SU-DHL-6 (cell line): ENCODE data around the gene KIF5C.

ENCODE experiments used
- H2AFZ ChIP-seq: fragments of 200-600 bp; sonication (generic); 2 replicates; pipeline ENCODE4 v1.6.1; 2014; ENCODE audit warnings: low read depth, mild to moderate bottlenecking, moderate library complexity, mixed read lengths, antibody characterized with exemption, low read length; ENCODE audit not compliant: severe bottlenecking
- H3F3A ChIP-seq: fragments of 200-600 bp; shearing (Covaris generic); 2 replicates; pipeline ENCODE4 v1.6.0; 2016; ENCODE audit warnings: antibody characterized with exemption, mild to moderate bottlenecking; ENCODE audit not compliant: insufficient read depth
- H3K27ac ChIP-seq: fragments of 200-600 bp; sonication (generic); 2 replicates; pipeline ENCODE4 v1.5.1; 2016; ENCODE audit warnings: low read depth, mild to moderate bottlenecking, low read length, moderate library complexity, mixed read lengths
- H3K27me3 ChIP-seq: fragments of 200-600 bp; sonication (generic), shearing (Covaris generic); 2 replicates; pipeline ENCODE4 v1.6.0; 2014; ENCODE audit warnings: mild to moderate bottlenecking, low read length
- H3K36me3 ChIP-seq: fragments of 200-600 bp; sonication (generic); 2 replicates; pipeline ENCODE4 v1.6.1; 2014; ENCODE audit warnings: mild to moderate bottlenecking, low read length, mixed read lengths
- H3K4me2 ChIP-seq: fragments of 300-600, 200-600 bp; shearing (Covaris generic), sonication (generic); 2 replicates; pipeline ENCODE4 v1.6.0; 2014; ENCODE audit warnings: low read length, low read depth, mild to moderate bottlenecking; ENCODE audit not compliant: poor library complexity, severe bottlenecking
- H3K4me3 ChIP-seq: fragments of 200-600 bp; sonication (generic); 2 replicates; pipeline ENCODE4 v1.5.1; 2014; ENCODE audit warnings: antibody characterized with exemption, low read length, mild to moderate bottlenecking, mixed read lengths; ENCODE audit not compliant: insufficient read depth, poor library complexity, severe bottlenecking
- H3K79me2 ChIP-seq: fragments of 200-600 bp; sonication (generic); 2 replicates; pipeline ENCODE4 v1.6.1; 2014; ENCODE audit warnings: mild to moderate bottlenecking, low read length, moderate library complexity; ENCODE audit not compliant: insufficient read depth
- H3K9ac ChIP-seq: fragments of 200-600 bp; sonication (generic); 2 replicates; pipeline ENCODE4 v1.7.0; 2014; ENCODE audit warnings: mild to moderate bottlenecking, low read length
- H3K9me2 ChIP-seq: fragments of 200-600 bp; sonication (generic); replicated peaks from 2 replicates; pipeline ENCODE4 v1.6.1; 2014; ENCODE audit warnings: low read length; ENCODE audit not compliant: insufficient read depth
- H3K9me3 ChIP-seq: fragments of 200-600 bp; sonication (generic); 2 replicates; pipeline ENCODE4 v1.6.1; 2014; ENCODE audit warnings: low read length, mixed read lengths; ENCODE audit not compliant: insufficient read depth
- H4K20me1 ChIP-seq: fragments of 200-600 bp; sonication (generic); 2 replicates; pipeline ENCODE4 v1.6.1; 2014; ENCODE audit warnings: low read depth, mild to moderate bottlenecking, antibody characterized with exemption, low read length, moderate library complexity, mixed read lengths
- EZH2phosphoT487 ChIP-seq: fragments of 200-600 bp; sonication (generic), shearing (Covaris generic); conservative IDR thresholded peaks from 2 replicates; pipeline ENCODE4 v1.6.1; 2018; ENCODE audit warnings: mild to moderate bottlenecking, antibody characterized with exemption, low read length, moderate library complexity, mixed read lengths
- TF ChIP-seq, protein P1 (sequence below): fragments of 200-600 bp; sonication (generic); IDR thresholded peaks from one replicate; pipeline ENCODE4 v1.5.1; 2017; ENCODE audit warnings: antibody characterized with exemption, mild to moderate bottlenecking, low read length, moderate library complexity; ENCODE audit not compliant: insufficient read depth, poor library complexity, severe bottlenecking

The KIF5C gene

DNA sequence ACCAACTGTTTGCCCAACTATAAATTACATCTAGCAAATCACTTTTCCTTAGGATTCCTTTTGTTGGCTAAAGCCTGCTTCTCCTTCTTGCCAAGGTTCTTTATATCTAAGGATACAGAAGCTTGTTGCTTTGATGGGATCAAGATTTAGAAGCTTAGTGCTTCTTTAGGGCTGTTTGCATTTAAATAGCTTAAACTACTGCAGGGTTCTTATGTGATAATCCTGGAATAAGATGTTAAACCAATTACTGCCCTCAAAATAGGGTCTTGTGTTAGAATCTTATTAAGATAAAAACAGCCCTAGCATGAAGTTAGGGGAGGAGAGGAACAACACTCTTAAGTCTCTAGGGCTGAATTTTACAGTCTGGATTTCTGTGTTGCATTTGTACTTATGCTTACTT lies 64.2 kb downstream of the KIF5C start:
- no peaks in the 10 kb centered on the region for H3K79me2 ChIP-seq
- H2AFZ ChIP-seq, result no peak overlapping the region
- no peaks in the 10 kb centered on the region for H3K9me2 ChIP-seq
- H3K27ac ChIP-seq, result no peak overlapping the region
- H3K9ac ChIP-seq, result no peak overlapping the region
- no peaks in the 10 kb centered on the region for H3K36me3 ChIP-seq
- no peak overlapping the region for H3K4me3 ChIP-seq
- no peak for TF ChIP-seq EZH2phosphoT487
- TF ChIP-seq, protein P1, sequence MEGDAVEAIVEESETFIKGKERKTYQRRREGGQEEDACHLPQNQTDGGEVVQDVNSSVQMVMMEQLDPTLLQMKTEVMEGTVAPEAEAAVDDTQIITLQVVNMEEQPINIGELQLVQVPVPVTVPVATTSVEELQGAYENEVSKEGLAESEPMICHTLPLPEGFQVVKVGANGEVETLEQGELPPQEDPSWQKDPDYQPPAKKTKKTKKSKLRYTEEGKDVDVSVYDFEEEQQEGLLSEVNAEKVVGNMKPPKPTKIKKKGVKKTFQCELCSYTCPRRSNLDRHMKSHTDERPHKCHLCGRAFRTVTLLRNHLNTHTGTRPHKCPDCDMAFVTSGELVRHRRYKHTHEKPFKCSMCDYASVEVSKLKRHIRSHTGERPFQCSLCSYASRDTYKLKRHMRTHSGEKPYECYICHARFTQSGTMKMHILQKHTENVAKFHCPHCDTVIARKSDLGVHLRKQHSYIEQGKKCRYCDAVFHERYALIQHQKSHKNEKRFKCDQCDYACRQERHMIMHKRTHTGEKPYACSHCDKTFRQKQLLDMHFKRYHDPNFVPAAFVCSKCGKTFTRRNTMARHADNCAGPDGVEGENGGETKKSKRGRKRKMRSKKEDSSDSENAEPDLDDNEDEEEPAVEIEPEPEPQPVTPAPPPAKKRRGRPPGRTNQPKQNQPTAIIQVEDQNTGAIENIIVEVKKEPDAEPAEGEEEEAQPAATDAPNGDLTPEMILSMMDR, result no peak
- no peak overlapping the region for H3K4me2 ChIP-seq
- no peaks in the 10 kb centered on the region for H3F3A ChIP-seq
- no peaks in the 10 kb centered on the region for H3K27me3 ChIP-seq
- no peaks in the 10 kb centered on the region for H3K9me3 ChIP-seq
- H4K20me1 ChIP-seq, result no peaks in the 10 kb centered on the region

DNA sequence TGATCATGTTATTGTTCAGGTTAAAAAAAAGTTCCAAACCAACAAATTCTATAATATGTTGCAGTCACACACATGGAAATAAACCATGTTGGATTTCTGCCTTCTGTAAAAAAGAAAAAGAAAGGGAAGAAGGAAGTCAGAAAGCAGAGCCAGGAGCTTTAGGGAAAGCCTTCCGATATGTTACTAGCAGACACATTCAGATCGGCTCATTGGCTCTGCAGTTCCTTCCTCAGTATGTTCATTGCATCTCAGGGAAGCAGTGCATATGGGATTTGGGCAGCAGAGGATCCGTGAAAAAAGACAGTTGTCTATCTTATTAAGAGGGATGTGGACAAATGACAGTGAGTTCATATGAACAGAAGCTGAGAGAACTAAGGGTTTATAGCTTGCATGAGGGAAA lies 68.1 kb downstream of the KIF5C start:
- H3K79me2 ChIP-seq, result no peaks in the 10 kb centered on the region

DNA sequence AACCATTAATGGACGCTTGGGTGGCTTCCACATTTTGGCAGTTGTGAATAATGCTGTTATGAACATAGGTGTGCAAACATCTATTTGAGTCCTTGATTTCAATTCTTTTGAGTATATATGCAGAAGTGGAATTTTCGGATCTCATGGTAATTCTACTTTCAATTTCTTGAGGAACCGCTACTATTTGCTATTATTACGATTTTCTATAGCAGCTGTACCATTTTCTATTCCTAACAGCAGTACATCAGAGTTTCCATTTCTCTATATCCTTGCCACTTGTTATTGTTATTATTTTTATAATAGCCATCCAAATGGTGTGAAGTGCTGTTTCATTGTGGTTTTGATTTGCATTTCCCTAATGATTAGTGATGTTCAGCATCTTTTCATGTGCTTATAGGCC lies 69.5 kb downstream of the KIF5C start:
- Histone ChIP-seq H3K9me3 (no peaks in the 10 kb centered on the region), H3K4me2 (no peak overlapping the region), H3K9me2 (no peaks in the 10 kb centered on the region), H3K79me2 (no peaks in the 10 kb centered on the region), H3K27me3 (no peaks in the 10 kb centered on the region), H3K4me3 (no peak overlapping the region), H4K20me1 (no peaks in the 10 kb centered on the region), H3K36me3 (no peaks in the 10 kb centered on the region), H3K27ac (no peak overlapping the region), H3F3A (no peaks in the 10 kb centered on the region), H2AFZ (no peak overlapping the region), H3K9ac (no peak overlapping the region)
- TF ChIP-seq, protein P1, result no peak
- TF ChIP-seq EZH2phosphoT487, result no peak

More for the DNA sequence above, 68.1 kb downstream of the KIF5C start:
- H3K9me2 ChIP-seq, result no peaks in the 10 kb centered on the region
- no peaks in the 10 kb centered on the region for H3K36me3 ChIP-seq
- H3K4me2 ChIP-seq, result no peak overlapping the region
- H3F3A ChIP-seq, result no peaks in the 10 kb centered on the region
- no peak overlapping the region for H3K27ac ChIP-seq
- H3K9ac ChIP-seq, result no peak overlapping the region
- H4K20me1 ChIP-seq, result no peaks in the 10 kb centered on the region
- H3K27me3 ChIP-seq, result no peaks in the 10 kb centered on the region
- H2AFZ ChIP-seq, result no peak overlapping the region
- H3K9me3 ChIP-seq, result no peaks in the 10 kb centered on the region
- no peak overlapping the region for H3K4me3 ChIP-seq
- TF ChIP-seq, protein P1, result no peak
- TF ChIP-seq EZH2phosphoT487, result no peak

DNA sequence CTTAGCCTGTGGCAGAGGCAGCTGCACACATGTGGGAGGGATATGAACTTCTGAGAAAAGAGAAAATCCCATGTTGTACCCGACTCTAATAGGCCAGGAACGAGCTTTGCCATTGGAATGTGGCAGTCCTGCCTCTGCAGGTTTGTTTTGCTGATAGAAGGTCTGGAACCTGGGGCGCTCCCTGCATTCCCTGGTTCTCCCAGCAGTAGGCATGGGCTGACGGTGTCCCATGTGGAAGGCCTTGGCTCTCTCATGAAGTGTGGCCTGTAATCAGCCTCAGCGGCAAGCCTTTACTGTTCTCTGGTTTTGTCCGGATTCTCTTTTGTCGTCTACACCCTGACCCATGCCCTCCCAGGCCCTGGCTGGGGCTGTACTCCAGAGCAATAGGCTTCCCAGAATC lies 72.3 kb downstream of the KIF5C start:
- H3K27ac ChIP-seq, result no peak overlapping the region
- no peaks in the 10 kb centered on the region for H3K36me3 ChIP-seq
- H3K4me2 ChIP-seq, result no peak overlapping the region
- no peaks in the 10 kb centered on the region for H3K9me3 ChIP-seq
- no peak overlapping the region for H3K4me3 ChIP-seq
- no peaks in the 10 kb centered on the region for H3K9me2 ChIP-seq
- no peak overlapping the region for H3K9ac ChIP-seq
- no peaks in the 10 kb centered on the region for H4K20me1 ChIP-seq
- no peaks in the 10 kb centered on the region for H3K27me3 ChIP-seq
- H3F3A ChIP-seq, result no peaks in the 10 kb centered on the region
- H2AFZ ChIP-seq, result no peak overlapping the region
- TF ChIP-seq, protein P1, result no peak
- no peak for TF ChIP-seq EZH2phosphoT487
- no peaks in the 10 kb centered on the region for H3K79me2 ChIP-seq
